ENCODE data around the gene TXNDC17. TPM values are rescaled to one million over a fixed set of nuclear protein-coding genes. Genes with fewer than 3 reads are reported as not detected.

TXNDC17 gene
- total RNA-seq = 48.4 TPM

GRCh38 chr17:6640536-6641246 lies at the start of gene TXNDC17, which contains the start of gene KIAA0753:
TSS of gene TXNDC17 (plus strand) at chr17:6641060. CDS start at chr17:6641083, 23 bp downstream.
TSS of gene KIAA0753 (minus strand) at chr17:6640711. CDS start at chr17:6635103, 5,608 bp downstream.

GRCh38 chr17:6651354-6651918 lies 10.6 kb downstream of the TXNDC17 start, which contains the start of the genes C17orf100 and MED31:
TSS of gene C17orf100 (plus strand) at chr17:6651762. CDS start at chr17:6651914, 152 bp downstream.
TSS of gene MED31 (minus strand) at chr17:6651605. CDS start at chr17:6651528, 77 bp downstream.

Small RNA genes lying within 50 kb of the gene (small RNA-seq; reads per million reads assigned to genes)
- gene MIR4520-1 (not detected), gene RNA5SP435 (not detected)

Other genes starting within 250 kb of the TXNDC17 start
- gene AIPL1, start 205.9 kb upstream of the TXNDC17 start, total RNA-seq = 0.23 TPM
- 7.4 TPM for gene PIMREG, start 196.6 kb upstream of the TXNDC17 start, total RNA-seq
- gene PITPNM3, start 84.5 kb upstream of the TXNDC17 start, total RNA-seq = 25.6 TPM
- gene KIAA0753, start 349 bp upstream of the TXNDC17 start, total RNA-seq = 33.7 TPM
- 13.4 TPM for gene MED31, start 10.5 kb downstream of the TXNDC17 start, total RNA-seq
- 5.3 TPM for gene C17orf100, start 10.7 kb downstream of the TXNDC17 start, total RNA-seq
- 2.3 TPM for gene SLC13A5, start 72.3 kb downstream of the TXNDC17 start, total RNA-seq
- gene XAF1, start 115.0 kb downstream of the TXNDC17 start, total RNA-seq = 4.6 TPM
- not detected for gene FBXO39, start 135.2 kb downstream of the TXNDC17 start, total RNA-seq
- gene TEKT1, start 190.7 kb downstream of the TXNDC17 start, total RNA-seq = 9.5 TPM

Measured in diencephalon (tissue), 1 donor.